Renal cortical epithelial cell (primary cell): ENCODE measurements around the gene MYO7A. TPM values are rescaled to one million over a fixed set of nuclear protein-coding genes. Genes with fewer than 3 reads are reported as not detected.

Experiments used
- DNase-seq: peaks from one replicate; pipeline ENCODE4 v3.0.0-alpha.2; 2011; ENCODE audit warnings: low read depth
- total RNA-seq: library from RNA; depleted of rRNA; stranded (reverse); fragments of >200 nt; gene quantifications from 2 replicates; pipeline ENCODE4 v1.2.3, GENCODE V29; 2014

Gene MYO7A
- total RNA-seq, 1 donor from 2014 or later, result 1.2 TPM

- DNase-seq, result no peak
These were observed 37.0 kb downstream of the MYO7A start for GRCh38 chr11:77165066-77165465.

- no peak for DNase-seq
These were observed 38.0 kb downstream of the MYO7A start for GRCh38 chr11:77166021-77166420.

GRCh38 chr11:77167111-77167626, 39.1 kb downstream of the MYO7A start:
- DNase-seq, result no peak

- DNase-seq, result no peak
These were observed 39.7 kb downstream of the MYO7A start for GRCh38 chr11:77167791-77168190.

- no peak for DNase-seq
These were observed 42.1 kb downstream of the MYO7A start for GRCh38 chr11:77170107-77170506.

- no peak for DNase-seq
These were observed 43.2 kb downstream of the MYO7A start for GRCh38 chr11:77171254-77171653.

- DNase-seq, result no peak
These were observed 44.0 kb downstream of the MYO7A start for GRCh38 chr11:77171885-77172665.

GRCh38 chr11:77172666-77172982, 44.6 kb downstream of the MYO7A start:
- DNase-seq, result no peak

GRCh38 chr11:77173494-77173893, 45.4 kb downstream of the MYO7A start:
- DNase-seq, result no peak

GRCh38 chr11:77174559-77174958, 46.5 kb downstream of the MYO7A start:
- no peak for DNase-seq

- DNase-seq, result no peak
These were observed 47.2 kb downstream of the MYO7A start for GRCh38 chr11:77175021-77175842.

GRCh38 chr11:77175869-77176539, 48.0 kb downstream of the MYO7A start:
- DNase-seq, result no peak

GRCh38 chr11:77176996-77177395, 49.0 kb downstream of the MYO7A start:
- no peak for DNase-seq

- no peak for DNase-seq
These were observed 50.1 kb downstream of the MYO7A start for GRCh38 chr11:77178150-77178549.

- no peak for DNase-seq
These were observed 51.0 kb downstream of the MYO7A start for GRCh38 chr11:77179048-77179447.

- DNase-seq, result no peak
These were observed 51.6 kb downstream of the MYO7A start for GRCh38 chr11:77179681-77180080.

GRCh38 chr11:77180346-77180745, 52.3 kb downstream of the MYO7A start:
- DNase-seq, result no peak

GRCh38 chr11:77181226-77181625, 53.2 kb downstream of the MYO7A start:
- DNase-seq, result no peak

GRCh38 chr11:77181799-77182541, 53.9 kb downstream of the MYO7A start:
- no peak for DNase-seq

GRCh38 chr11:77182542-77183430, 54.7 kb downstream of the MYO7A start:
- DNase-seq, result no peak
